ENCODE results near the gene KDM8.

The KDM8 gene

GRCh38 chr16:27214084-27214961 is 11.0 kb downstream of the KDM8 start:
- H3K4me1 ChIP-seq (ENCODE audit: insufficient read depth, low read length): peaks cover 3% of the 10 kb centered on the region; the same call in 1 of the 2 replicates
- no peaks in the 10 kb centered on the region for H3K9me3 ChIP-seq (ENCODE audit: control insufficient read depth, insufficient read depth, low read length)
- no peaks in the 10 kb centered on the region; the same call in 1 of the 2 replicates for H3K36me3 ChIP-seq (ENCODE audit: insufficient read depth, low read length)
- H3K9ac ChIP-seq (ENCODE audit: low read depth, low read length): no peak overlapping the region

GRCh38 chr16:27215660-27216059 is 12.3 kb downstream of the KDM8 start:
- Histone ChIP-seq H3K36me3 (ENCODE audit: insufficient read depth, low read length) (no peaks in the 10 kb centered on the region; the same call in 1 of the 2 replicates), H3K4me1 (ENCODE audit: insufficient read depth, low read length) (peaks cover 3% of the 10 kb centered on the region; the same call in 1 of the 2 replicates), H3K9me3 (ENCODE audit: control insufficient read depth, insufficient read depth, low read length) (no peaks in the 10 kb centered on the region), H3K9ac (ENCODE audit: low read depth, low read length) (no peak overlapping the region)

GRCh38 chr16:27216297-27216885 is 13.1 kb downstream of the KDM8 start:
- H3K36me3 ChIP-seq (ENCODE audit: insufficient read depth, low read length): no peaks in the 10 kb centered on the region; the same call in 1 of the 2 replicates
- H3K9ac ChIP-seq (ENCODE audit: low read depth, low read length): no peak overlapping the region
- H3K4me1 ChIP-seq (ENCODE audit: insufficient read depth, low read length): peaks cover 3% of the 10 kb centered on the region; the same call in 1 of the 2 replicates
- no peaks in the 10 kb centered on the region for H3K9me3 ChIP-seq (ENCODE audit: control insufficient read depth, insufficient read depth, low read length)

- Histone ChIP-seq H3K4me1 (ENCODE audit: insufficient read depth, low read length) (peaks cover 3% of the 10 kb centered on the region; the same call in 1 of the 2 replicates), H3K9ac (ENCODE audit: low read depth, low read length) (no peak overlapping the region), H3K36me3 (ENCODE audit: insufficient read depth, low read length) (no peaks in the 10 kb centered on the region; the same call in 1 of the 2 replicates), H3K9me3 (ENCODE audit: control insufficient read depth, insufficient read depth, low read length) (no peaks in the 10 kb centered on the region)
These were observed 13.9 kb downstream of the KDM8 start for GRCh38 chr16:27217256-27217655.

- Histone ChIP-seq H3K9me3 (ENCODE audit: control insufficient read depth, insufficient read depth, low read length) (no peaks in the 10 kb centered on the region), H3K36me3 (ENCODE audit: insufficient read depth, low read length) (no peaks in the 10 kb centered on the region; the same call in 1 of the 2 replicates), H3K4me1 (ENCODE audit: insufficient read depth, low read length) (peaks cover 3% of the 10 kb centered on the region; the same call in 1 of the 2 replicates), H3K9ac (ENCODE audit: low read depth, low read length) (no peak overlapping the region)
These were observed 15.4 kb downstream of the KDM8 start for GRCh38 chr16:27218756-27219155.

- Histone ChIP-seq H3K36me3 (ENCODE audit: insufficient read depth, low read length) (no peaks in the 10 kb centered on the region; the same call in 1 of the 2 replicates), H3K9me3 (ENCODE audit: control insufficient read depth, insufficient read depth, low read length) (no peaks in the 10 kb centered on the region), H3K4me1 (ENCODE audit: insufficient read depth, low read length) (peaks cover 3% of the 10 kb centered on the region; the same call in 1 of the 2 replicates), H3K9ac (ENCODE audit: low read depth, low read length) (no peak overlapping the region)
These were observed 15.8 kb downstream of the KDM8 start for GRCh38 chr16:27219161-27219560.

- no peaks in the 10 kb centered on the region; the same call in 1 of the 2 replicates for H3K36me3 ChIP-seq (ENCODE audit: insufficient read depth, low read length)
- H3K9ac ChIP-seq (ENCODE audit: low read depth, low read length): no peak overlapping the region
- H3K4me1 ChIP-seq (ENCODE audit: insufficient read depth, low read length): peaks cover 3% of the 10 kb centered on the region; the same call in 1 of the 2 replicates
- H3K9me3 ChIP-seq (ENCODE audit: control insufficient read depth, insufficient read depth, low read length): no peaks in the 10 kb centered on the region
These were observed 16.8 kb downstream of the KDM8 start for GRCh38 chr16:27220120-27220519.

GRCh38 chr16:27220527-27220926 is 17.2 kb downstream of the KDM8 start:
- Histone ChIP-seq H3K4me1 (ENCODE audit: insufficient read depth, low read length) (peaks cover 3% of the 10 kb centered on the region; the same call in 1 of the 2 replicates), H3K36me3 (ENCODE audit: insufficient read depth, low read length) (no peaks in the 10 kb centered on the region; the same call in 1 of the 2 replicates), H3K9me3 (ENCODE audit: control insufficient read depth, insufficient read depth, low read length) (no peaks in the 10 kb centered on the region), H3K9ac (ENCODE audit: low read depth, low read length) (no peak overlapping the region)

GRCh38 chr16:27220991-27221390 is 17.7 kb downstream of the KDM8 start:
- Histone ChIP-seq H3K9ac (ENCODE audit: low read depth, low read length) (no peak overlapping the region), H3K9me3 (ENCODE audit: control insufficient read depth, insufficient read depth, low read length) (no peaks in the 10 kb centered on the region), H3K4me1 (ENCODE audit: insufficient read depth, low read length) (peaks cover 3% of the 10 kb centered on the region; the same call in 1 of the 2 replicates), H3K36me3 (ENCODE audit: insufficient read depth, low read length) (no peaks in the 10 kb centered on the region; the same call in 1 of the 2 replicates)

- Histone ChIP-seq H3K36me3 (ENCODE audit: insufficient read depth, low read length) (no peaks in the 10 kb centered on the region; the same call in 1 of the 2 replicates), H3K4me1 (ENCODE audit: insufficient read depth, low read length) (peaks cover 3% of the 10 kb centered on the region; the same call in 1 of the 2 replicates), H3K9me3 (ENCODE audit: control insufficient read depth, insufficient read depth, low read length) (no peaks in the 10 kb centered on the region), H3K9ac (ENCODE audit: low read depth, low read length) (no peak overlapping the region)
These were observed 18.4 kb downstream of the KDM8 start for GRCh38 chr16:27221576-27222248.

- no peak overlapping the region for H3K9ac ChIP-seq (ENCODE audit: low read depth, low read length)
- peaks cover 1% of the 10 kb centered on the region; the same call in 1 of the 2 replicates for H3K4me1 ChIP-seq (ENCODE audit: insufficient read depth, low read length)
- H3K36me3 ChIP-seq (ENCODE audit: insufficient read depth, low read length): no peaks in the 10 kb centered on the region; the same call in 1 of the 2 replicates
- H3K9me3 ChIP-seq (ENCODE audit: control insufficient read depth, insufficient read depth, low read length): no peaks in the 10 kb centered on the region
These were observed 19.2 kb downstream of the KDM8 start for GRCh38 chr16:27222249-27223225.

GRCh38 chr16:27223226-27223610 is 19.9 kb downstream of the KDM8 start:
- H3K9ac ChIP-seq (ENCODE audit: low read depth, low read length): no peak overlapping the region
- no peaks in the 10 kb centered on the region for H3K4me1 ChIP-seq (ENCODE audit: insufficient read depth, low read length)

GRCh38 chr16:27223701-27224100 is 20.4 kb downstream of the KDM8 start:
- no peak overlapping the region for H3K9ac ChIP-seq (ENCODE audit: low read depth, low read length)
- H3K9me3 ChIP-seq (ENCODE audit: control insufficient read depth, insufficient read depth, low read length): no peaks in the 10 kb centered on the region
- H3K4me1 ChIP-seq (ENCODE audit: insufficient read depth, low read length): no peaks in the 10 kb centered on the region
- H3K36me3 ChIP-seq (ENCODE audit: insufficient read depth, low read length): no peaks in the 10 kb centered on the region; the same call in 1 of the 2 replicates

More at GRCh38 chr16:27223226-27223610, 19.9 kb downstream of the KDM8 start:
- no peaks in the 10 kb centered on the region; the same call in 1 of the 2 replicates for H3K36me3 ChIP-seq (ENCODE audit: insufficient read depth, low read length)
- no peaks in the 10 kb centered on the region for H3K9me3 ChIP-seq (ENCODE audit: control insufficient read depth, insufficient read depth, low read length)
